OCI-LY7 (cell line): Measurements from ENCODE around the gene REPIN1. TPM values are rescaled to one million over a fixed set of nuclear protein-coding genes. Genes with fewer than 3 reads are reported as not detected.

ENCODE experiments used
- BruUV-seq: library from RNA; stranded (reverse); fragments of 400-500 nt; replicated peaks from 2 replicates; lab custom pipeline; 2021; lab: Mats Ljungman, UMichigan
- CTCF ChIA-PET: fragments of 300-600 bp; sonication (Branson Sonifier 250); formaldehyde crosslinking; loops from one replicate; lab custom pipeline; 2022; ENCODE audit warnings: antibody characterized with exemption; ENCODE audit not compliant: unreplicated experiment; lab: Charles Lee
- POLR2A ChIA-PET: fragments of 300-600 bp; sonication (Branson Sonifier 250); formaldehyde crosslinking; loops from one replicate; lab custom pipeline; 2022; ENCODE audit warnings: antibody characterized with exemption; lab: Charles Lee
- DNase-seq: peaks from one replicate; pipeline ENCODE4 v3.0.0-alpha.2; 2015; ENCODE audit warnings: low spot score
- H2AFZ ChIP-seq: fragments of 200-600 bp; sonication (generic), shearing (Covaris generic); 2 replicates; pipeline ENCODE4 v1.6.1; 2014; ENCODE audit warnings: mild to moderate bottlenecking, antibody characterized with exemption, low read length, moderate library complexity
- H3K27ac ChIP-seq: fragments of 200-600 bp; sonication (generic); 2 replicates; pipeline ENCODE4 v1.5.1; 2014; ENCODE audit warnings: mixed run types, low read depth, mild to moderate bottlenecking, moderate library complexity, low read length, inconsistent platforms; ENCODE audit not compliant: poor library complexity, severe bottlenecking
- H3K36me3 ChIP-seq: fragments of 200-600 bp; sonication (generic); 2 replicates; pipeline ENCODE4 v1.6.1; 2014; ENCODE audit warnings: mild to moderate bottlenecking, antibody characterized with exemption, low read length, moderate library complexity, mixed read lengths; ENCODE audit not compliant: insufficient read depth
- H3K4me1 ChIP-seq: fragments of 200-600 bp; sonication (generic); 2 replicates; pipeline ENCODE4 v1.5.1; 2014; ENCODE audit warnings: mild to moderate bottlenecking, low read length; ENCODE audit not compliant: insufficient read depth, poor library complexity, severe bottlenecking
- H3K4me2 ChIP-seq: fragments of 200-600 bp; sonication (generic); 2 replicates; pipeline ENCODE4 v1.6.1; 2014; ENCODE audit warnings: mild to moderate bottlenecking, low read length
- H3K4me3 ChIP-seq: fragments of 200-600 bp; sonication (generic); 2 replicates; pipeline ENCODE4 v1.5.1; 2014; ENCODE audit warnings: mild to moderate bottlenecking, low read depth, low read length; ENCODE audit not compliant: poor library complexity, severe bottlenecking
- H3K79me2 ChIP-seq: fragments of 200-600 bp; sonication (generic); 2 replicates; pipeline ENCODE4 v1.6.1; 2016; ENCODE audit warnings: low read depth, mild to moderate bottlenecking, low read length, moderate library complexity, mixed read lengths; ENCODE audit not compliant: insufficient read depth
- H3K9me2 ChIP-seq: fragments of 200-600 bp; sonication (generic); 2 replicates; pipeline ENCODE4 v1.6.1; 2016; ENCODE audit warnings: mild to moderate bottlenecking, low read length, mixed read lengths; ENCODE audit not compliant: insufficient read depth
- H3K9me3 ChIP-seq: fragments of 200-600 bp; sonication (generic); 2 replicates; pipeline ENCODE4 v1.6.1; 2014; ENCODE audit warnings: mild to moderate bottlenecking, mixed run types, low read length, mixed read lengths
- H4K20me1 ChIP-seq: fragments of 200-600 bp; sonication (generic); 2 replicates; pipeline ENCODE4 v1.6.1; 2014; ENCODE audit warnings: mild to moderate bottlenecking, antibody characterized with exemption, low read length, moderate library complexity, mixed read lengths; ENCODE audit not compliant: insufficient read depth
- CTCF ChIP-seq: fragments of 200-600 bp; sonication (generic); conservative IDR thresholded peaks from 2 replicates; pipeline ENCODE4 v1.5.1; 2014; ENCODE audit warnings: mild to moderate bottlenecking, antibody characterized with exemption, low read length, moderate library complexity, mixed read lengths
- EZH2phosphoT487 ChIP-seq: fragments of 200-600 bp; sonication (generic); IDR thresholded peaks from 2 replicates; pipeline ENCODE4 v1.6.1; 2018; ENCODE audit warnings: low read depth, borderline replicate concordance, mild to moderate bottlenecking, mixed run types, antibody characterized with exemption, low read length, moderate library complexity, mixed read lengths
- intact Hi-C: fragments of 100-400 bp; cut with micrococcal nuclease; formaldehyde crosslinking; loops from one replicate; pipeline ENCODE4 v1.10.0; 2022; ENCODE audit not compliant: unreplicated experiment
- total RNA-seq, 2 experiments: library from RNA; depleted of rRNA in 1 of 2; stranded (reverse); fragments of >200 nt in 1 of 2; shearing (Covaris generic) in 1 of 2; gene quantifications; 2 replicates each; pipeline ENCODE4 v1.2.3, GENCODE V29; 2014 to 2022

Gene REPIN1
- total RNA-seq, 2 experiments from 2014 or later, result 19.0 to 46.2 TPM

DNA sequence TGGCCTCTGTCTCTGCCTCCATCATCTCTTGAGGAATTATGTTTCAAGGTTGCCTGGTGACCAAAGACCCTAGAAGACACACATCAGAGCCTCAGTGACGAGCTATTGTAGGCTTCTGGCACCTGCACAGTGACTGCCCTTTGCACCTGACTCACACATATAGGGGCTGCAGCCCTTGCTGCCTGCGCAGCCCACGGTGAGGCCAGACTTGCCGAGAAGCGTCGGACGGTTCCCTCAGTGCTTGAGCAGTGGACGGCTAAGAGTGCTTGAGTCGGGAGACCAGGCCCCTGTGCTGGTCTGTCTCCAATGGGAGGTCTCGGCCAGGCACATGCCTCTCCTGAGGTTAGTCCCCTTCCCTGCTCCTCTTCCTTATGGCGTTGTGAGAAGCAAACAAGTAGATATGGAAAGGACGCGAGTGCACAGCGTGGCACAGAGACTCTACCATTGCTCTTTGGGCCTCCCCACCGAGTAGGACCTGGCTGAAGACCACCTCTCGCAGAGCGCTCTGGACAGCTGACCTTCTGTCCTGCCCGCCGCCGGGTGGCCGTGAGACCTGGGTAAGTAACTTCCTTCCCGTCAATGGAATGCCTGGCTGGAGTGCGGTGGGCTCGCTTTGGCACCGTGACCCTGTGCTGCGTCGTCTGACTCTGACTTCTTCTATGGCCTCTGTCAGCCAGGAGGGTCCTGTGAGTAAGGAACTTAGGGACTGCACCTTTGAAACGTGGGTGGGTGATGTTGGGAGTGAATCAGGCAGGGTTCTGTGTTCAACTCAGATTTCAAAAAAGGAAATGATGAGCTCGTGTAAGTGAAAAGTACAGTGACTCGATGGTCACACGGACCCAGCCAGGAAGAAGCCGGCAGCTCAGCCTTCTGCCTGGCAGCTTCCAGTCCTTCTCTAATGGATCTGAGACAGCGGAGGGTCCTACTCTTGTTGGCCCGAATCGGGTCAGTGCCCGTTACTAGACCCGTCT, 44.2 kb downstream of the REPIN1 start:
- Histone ChIP-seq H3K79me2 (no peaks in the 10 kb centered on the region), H3K4me2 (no peak overlapping the region), H4K20me1 (no peaks in the 10 kb centered on the region), H3K4me3 (no peak overlapping the region), H2AFZ (no peak overlapping the region), H3K9me2 (no peaks in the 10 kb centered on the region), H3K36me3 (peaks cover 10% of the 10 kb centered on the region), H3K27ac (no peak overlapping the region), H3K4me1 (peaks cover 7% of the 10 kb centered on the region), H3K9me3 (no peaks in the 10 kb centered on the region)
- no peak for TF ChIP-seq EZH2phosphoT487
- no peak for DNase-seq
- CTCF ChIA-PET, result no interaction called here
- POLR2A ChIA-PET, result no interaction called here
- no TSS peak for BruUV-seq
- intact Hi-C loops, result no loop called here

GRCh38 chr7:150413640-150414081, 45.0 kb downstream of the REPIN1 start:
- Histone ChIP-seq H3K4me3 (no peak overlapping the region), H3K9me3 (no peaks in the 10 kb centered on the region), H3K4me1 (no peaks in the 10 kb centered on the region), H3K4me2 (no peak overlapping the region), H2AFZ (no peak overlapping the region), H3K27ac (no peak overlapping the region), H3K36me3 (peaks cover 6% of the 10 kb centered on the region; the same call in 1 of the 2 replicates), H3K79me2 (no peaks in the 10 kb centered on the region), H3K9me2 (no peaks in the 10 kb centered on the region), H4K20me1 (no peaks in the 10 kb centered on the region)
- ChIA-PET POLR2A (no interaction called here), CTCF (no interaction called here)
- DNase-seq, result no peak
- no TSS peak for BruUV-seq
- TF ChIP-seq CTCF, result no peak
- TF ChIP-seq EZH2phosphoT487, result no peak
- intact Hi-C loops, result no loop called here

DNA sequence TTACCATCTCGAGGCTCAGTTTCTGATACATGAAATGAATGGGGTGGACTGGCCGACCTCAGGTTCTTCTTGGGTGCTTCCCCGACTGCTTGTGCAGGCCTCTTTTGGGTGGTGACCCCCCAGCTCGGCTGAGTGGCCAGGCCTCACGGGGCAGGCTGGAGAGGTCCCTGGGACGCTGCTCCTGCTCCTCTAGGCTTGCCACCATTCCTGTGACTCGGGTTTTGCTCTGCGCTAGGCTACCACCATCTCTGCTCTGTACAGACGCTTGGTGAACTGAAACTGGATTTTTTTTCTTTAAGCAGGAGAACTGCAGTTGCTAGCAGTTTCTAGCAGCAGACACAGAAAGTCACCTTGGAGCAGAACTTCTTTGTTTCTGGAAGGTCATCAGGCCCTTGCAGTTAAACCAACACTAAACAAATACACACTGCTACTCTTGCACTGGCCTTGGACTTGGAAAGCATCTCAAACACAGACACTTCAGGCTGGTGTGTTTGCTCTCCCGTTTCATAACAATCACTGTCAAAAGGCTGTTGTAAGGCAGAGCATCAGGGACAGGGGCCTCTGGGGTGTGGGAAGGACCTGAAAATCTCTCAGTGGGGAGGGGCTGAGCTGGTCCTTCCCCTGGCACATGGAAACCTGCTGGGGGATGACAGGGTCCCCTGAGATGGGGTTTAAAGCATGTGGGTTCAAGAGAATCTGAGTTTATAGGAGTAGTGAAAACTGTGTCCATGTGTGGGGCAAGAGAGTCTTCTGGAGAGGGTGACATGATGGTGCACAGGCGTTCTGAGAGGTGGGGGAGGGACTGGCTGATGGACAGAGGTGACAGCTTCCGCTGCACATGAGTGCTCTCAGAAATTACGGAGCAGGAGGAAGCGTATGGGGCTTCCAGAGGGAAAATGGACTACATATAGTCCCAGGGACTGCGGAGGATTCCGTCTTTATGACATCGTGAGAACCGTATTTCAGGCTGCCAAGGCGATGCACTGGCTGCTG, 46.8 kb downstream of the REPIN1 start:
- no peak for TF ChIP-seq CTCF
- H3K27ac ChIP-seq, result no peak overlapping the region
- H4K20me1 ChIP-seq, result no peaks in the 10 kb centered on the region
- intact Hi-C loops, result no loop called here
- no peaks in the 10 kb centered on the region for H3K9me3 ChIP-seq
- no peaks in the 10 kb centered on the region for H3K9me2 ChIP-seq
- POLR2A ChIA-PET, result interaction anchor here (0.6 kb wide), 1 partner anchor 78 kb away, joined by 3 read pairs; no protein-coding TSS in a partner anchor
- H3K79me2 ChIP-seq, result no peaks in the 10 kb centered on the region
- CTCF ChIA-PET, result no interaction called here
- DNase-seq, result no peak
- H3K36me3 ChIP-seq, result peaks cover 5% of the 10 kb centered on the region; the same call in 1 of the 2 replicates
- no TSS peak for BruUV-seq
- H2AFZ ChIP-seq, result no peak overlapping the region
- no peak overlapping the region for H3K4me3 ChIP-seq
- H3K4me1 ChIP-seq, result no peaks in the 10 kb centered on the region
- H3K4me2 ChIP-seq, result no peak overlapping the region
